Globus pallidus (tissue), 1 donor: ENCODE measurements around the gene BNC2.

Experiments used
- DNase-seq: peaks from one replicate; pipeline ENCODE4 v3.0.0-alpha.2; 2015; ENCODE audit warnings: low spot score

BNC2 gene

GRCh38 chr9:16676519-16676918, 194.0 kb downstream of the BNC2 start:
- no peak for DNase-seq

GRCh38 chr9:16675131-16675530, 195.3 kb downstream of the BNC2 start:
- no peak for DNase-seq

GRCh38 chr9:16673171-16673570, 197.3 kb downstream of the BNC2 start:
- no peak for DNase-seq

GRCh38 chr9:16672501-16672900, 198.0 kb downstream of the BNC2 start:
- DNase-seq, result no peak

GRCh38 chr9:16671591-16672137, 198.8 kb downstream of the BNC2 start:
- no peak for DNase-seq

- DNase-seq, result no peak
Measured at GRCh38 chr9:16670791-16671190, 199.7 kb downstream of the BNC2 start.

- no peak for DNase-seq
Measured at GRCh38 chr9:16668734-16669295, 201.7 kb downstream of the BNC2 start.

GRCh38 chr9:16664211-16664610, 206.3 kb downstream of the BNC2 start:
- DNase-seq, result no peak

- no peak for DNase-seq
Measured at GRCh38 chr9:16661816-16662215, 208.7 kb downstream of the BNC2 start.

- no peak for DNase-seq
Measured at GRCh38 chr9:16659096-16659495, 211.4 kb downstream of the BNC2 start.

GRCh38 chr9:16656432-16657169, 213.9 kb downstream of the BNC2 start:
- DNase-seq, result peak; percentile 7

- no peak for DNase-seq
Measured at GRCh38 chr9:16654596-16655126, 215.8 kb downstream of the BNC2 start.

- no peak for DNase-seq
Measured at GRCh38 chr9:16653491-16654399, 216.7 kb downstream of the BNC2 start.

GRCh38 chr9:16652582-16652981, 217.9 kb downstream of the BNC2 start:
- DNase-seq, result no peak

- no peak for DNase-seq
Measured at GRCh38 chr9:16651446-16651964, 219.0 kb downstream of the BNC2 start.

GRCh38 chr9:16645970-16646369, 224.5 kb downstream of the BNC2 start:
- DNase-seq, result no peak

- no peak for DNase-seq
Measured at GRCh38 chr9:16642421-16643109, 227.9 kb downstream of the BNC2 start.

- DNase-seq, result no peak
Measured at GRCh38 chr9:16640649-16641048, 229.8 kb downstream of the BNC2 start.

GRCh38 chr9:16639644-16640043, 230.8 kb downstream of the BNC2 start:
- no peak for DNase-seq

GRCh38 chr9:16637911-16638310, 232.6 kb downstream of the BNC2 start:
- no peak for DNase-seq

GRCh38 chr9:16637218-16637617, 233.3 kb downstream of the BNC2 start:
- DNase-seq, result no peak
